PC-3 (cell line): Measurements from ENCODE around the gene NLRP1. TPM values are rescaled to one million over a fixed set of nuclear protein-coding genes. Genes with fewer than 3 reads are reported as not detected.

Experiments
- ATAC-seq: fragments of 200-7000 bp; cut with Tn5 transposase; 2 replicates; pipeline ENCODE4 v1.9.1; 2020; ENCODE audit warnings: mild to moderate bottlenecking, moderate library complexity
- BruUV-seq: library from RNA; stranded (reverse); fragments of 400-500 nt; replicated peaks from 2 replicates; lab custom pipeline; 2021; lab: Mats Ljungman, UMichigan
- CTCF ChIA-PET: fragments of 300-600 bp; sonication (Branson Sonifier 250); formaldehyde crosslinking; loops from one replicate; lab custom pipeline; 2022; ENCODE audit warnings: antibody characterized with exemption; lab: Charles Lee
- POLR2A ChIA-PET: fragments of 300-600 bp; sonication (Branson Sonifier 250); formaldehyde crosslinking; loops from one replicate; lab custom pipeline; 2022; ENCODE audit warnings: antibody characterized with exemption; ENCODE audit not compliant: unreplicated experiment; lab: Charles Lee
- DNase-seq: peaks from one replicate; pipeline ENCODE4 v3.0.0-alpha.2; 2015
- H2AFZ ChIP-seq: fragments of 300-600 bp; sonication (generic); 2 replicates; pipeline ENCODE4 v1.6.0; 2016; ENCODE audit warnings: antibody characterized with exemption, low read length
- H3F3A ChIP-seq: fragments of 300-600 bp; sonication (generic); one replicate; pipeline ENCODE4 v1.6.0; 2017; ENCODE audit warnings: antibody characterized with exemption, low read length, control low read depth, mild to moderate bottlenecking; ENCODE audit not compliant: unreplicated experiment
- H3K27ac ChIP-seq: fragments of 300-600 bp; sonication (generic); 2 replicates; pipeline ENCODE4 v1.5.1; 2016; ENCODE audit warnings: mild to moderate bottlenecking, low read length
- H3K27me3 ChIP-seq: fragments of 300-600 bp; sonication (generic); 2 replicates; pipeline ENCODE4 v1.6.1; 2016; ENCODE audit warnings: low read length, mixed read lengths
- H3K36me3 ChIP-seq: fragments of 300-600 bp; sonication (generic); 2 replicates; pipeline ENCODE4 v1.6.1; 2016; ENCODE audit warnings: low read depth, mixed run types, low read length, mixed read lengths
- H3K4me1 ChIP-seq: fragments of 300-600 bp; sonication (generic); 2 replicates; pipeline ENCODE4 v1.5.1; 2016; ENCODE audit warnings: low read length; ENCODE audit not compliant: insufficient read depth
- H3K4me2 ChIP-seq: fragments of 300-600 bp; sonication (generic); 2 replicates; pipeline ENCODE4 v1.6.0; 2016; ENCODE audit warnings: low read length
- H3K4me3 ChIP-seq: fragments of 300-600 bp; sonication (generic); 2 replicates; pipeline ENCODE4 v1.5.1; 2016; ENCODE audit warnings: mild to moderate bottlenecking, low read length, mixed read lengths
- H3K79me2 ChIP-seq: fragments of 300-600 bp; sonication (generic); 2 replicates; pipeline ENCODE4 v1.6.1; 2017; ENCODE audit warnings: low read length, mixed read lengths
- H3K9ac ChIP-seq: fragments of 300-600 bp; sonication (generic); 2 replicates; pipeline ENCODE4 v1.6.0; 2016; ENCODE audit warnings: mild to moderate bottlenecking, low read length
- H3K9me2 ChIP-seq: fragments of 300-600 bp; sonication (generic); replicated peaks from 2 replicates; pipeline ENCODE4 v1.6.1; 2016; ENCODE audit warnings: mixed run types, low read length, mixed read lengths
- H3K9me3 ChIP-seq: fragments of 300-600 bp; sonication (generic); 2 replicates; pipeline ENCODE4 v1.6.1; 2016; ENCODE audit warnings: low read length, mixed read lengths
- H4K20me1 ChIP-seq: fragments of 300-600 bp; sonication (generic); 2 replicates; pipeline ENCODE4 v1.6.1; 2016; ENCODE audit warnings: low read length, mixed read lengths
- EZH2 ChIP-seq: fragments of 300-600 bp; sonication (generic); IDR thresholded peaks from one replicate; pipeline ENCODE4 v1.6.1; 2017; ENCODE audit warnings: antibody characterized with exemption, mild to moderate bottlenecking, low read length; ENCODE audit not compliant: unreplicated experiment
- EZH2phosphoT487 ChIP-seq: fragments of 300-600 bp; sonication (generic); IDR thresholded peaks from 2 replicates; pipeline ENCODE4 v1.6.1; 2018; ENCODE audit warnings: mild to moderate bottlenecking, antibody characterized with exemption, low read length, borderline replicate concordance
- intact Hi-C: fragments of 100-400 bp; cut with micrococcal nuclease; formaldehyde crosslinking; loops from 2 replicates; pipeline ENCODE4 v1.9.0; 2023
- total RNA-seq: library from RNA; depleted of rRNA; stranded (reverse); fragments of >200 nt; gene quantifications from 2 replicates; pipeline ENCODE4 v1.2.3, GENCODE V29; 2014
- TF ChIP-seq, protein P1 (sequence below): fragments of 300-600 bp; sonication (generic); conservative IDR thresholded peaks from 2 replicates; pipeline ENCODE4 v1.5.1; 2017; ENCODE audit warnings: antibody characterized with exemption, low read depth, mild to moderate bottlenecking, low read length

NLRP1 gene
- total RNA-seq, 1 experiment from 2014 or later, result 1.8 TPM

DNA sequence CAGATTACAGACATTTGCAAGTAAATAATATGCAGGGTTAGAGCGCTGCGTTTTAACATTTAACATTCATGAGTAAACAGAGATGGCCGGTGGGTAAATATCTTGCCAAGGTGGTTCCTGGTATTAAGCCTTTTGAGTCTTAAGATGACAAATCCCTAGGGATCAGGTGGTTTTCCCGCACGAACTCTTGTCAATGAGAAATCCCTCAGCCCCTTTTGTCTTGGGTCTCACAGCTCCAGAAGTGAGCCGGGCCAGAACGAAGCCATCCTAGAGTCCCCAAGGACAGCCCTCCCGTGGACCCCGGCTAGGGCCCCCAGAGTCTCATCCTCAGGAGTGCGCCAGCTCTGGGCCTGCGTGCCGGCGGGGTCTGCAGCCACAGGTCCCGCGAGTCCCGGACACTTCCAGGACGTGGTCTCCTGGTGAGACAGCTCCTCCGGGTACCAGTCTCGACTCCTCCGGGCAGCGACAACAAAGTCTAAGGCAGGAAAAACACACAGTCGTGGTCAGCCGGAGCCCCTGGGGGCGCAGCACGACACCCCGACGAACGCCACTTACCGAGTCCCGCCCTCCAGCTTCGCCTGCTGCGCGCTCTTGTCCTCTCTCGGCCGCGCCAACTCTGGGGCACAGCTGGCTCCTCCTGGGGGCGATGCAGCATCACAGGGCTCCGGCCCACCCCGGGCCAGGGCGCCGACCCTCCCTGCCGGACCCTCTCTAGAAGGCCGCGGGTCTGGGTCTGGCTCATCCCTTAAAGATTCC is 84.7 kb downstream of the NLRP1 start:
- Histone ChIP-seq H3K36me3 (no peaks in the 10 kb centered on the region), H3K9me3 (no peaks in the 10 kb centered on the region), H3F3A (no peaks in the 10 kb centered on the region), H3K9me2 (no peaks in the 10 kb centered on the region), H3K9ac (no peak overlapping the region), H4K20me1 (no peaks in the 10 kb centered on the region), H3K4me1 (no peaks in the 10 kb centered on the region; the same call in 1 of the 2 replicates), H3K79me2 (no peaks in the 10 kb centered on the region), H3K27me3 (peaks cover 7% of the 10 kb centered on the region), H3K27ac (no peak overlapping the region), H3K4me3 (peak overlapping the region; percentile 66; the same call in 1 of the 2 replicates), H2AFZ (0 out of 2 replicates have a peak overlapping the region, but pooled peaks have one; percentile 79), H3K4me2 (peak overlapping the region; percentile 84)
- POLR2A ChIA-PET, result no interaction called here
- DNase-seq (no peak), ATAC-seq (no peak)
- CTCF ChIA-PET, result no interaction called here
- intact Hi-C loops, result loop anchor here (1.0 kb wide), 1 partner anchor 12 kb away; no protein-coding TSS in a partner anchor
- BruUV-seq, result no TSS peak
- TF ChIP-seq EZH2phosphoT487, result no peak
- TF ChIP-seq, protein P1, sequence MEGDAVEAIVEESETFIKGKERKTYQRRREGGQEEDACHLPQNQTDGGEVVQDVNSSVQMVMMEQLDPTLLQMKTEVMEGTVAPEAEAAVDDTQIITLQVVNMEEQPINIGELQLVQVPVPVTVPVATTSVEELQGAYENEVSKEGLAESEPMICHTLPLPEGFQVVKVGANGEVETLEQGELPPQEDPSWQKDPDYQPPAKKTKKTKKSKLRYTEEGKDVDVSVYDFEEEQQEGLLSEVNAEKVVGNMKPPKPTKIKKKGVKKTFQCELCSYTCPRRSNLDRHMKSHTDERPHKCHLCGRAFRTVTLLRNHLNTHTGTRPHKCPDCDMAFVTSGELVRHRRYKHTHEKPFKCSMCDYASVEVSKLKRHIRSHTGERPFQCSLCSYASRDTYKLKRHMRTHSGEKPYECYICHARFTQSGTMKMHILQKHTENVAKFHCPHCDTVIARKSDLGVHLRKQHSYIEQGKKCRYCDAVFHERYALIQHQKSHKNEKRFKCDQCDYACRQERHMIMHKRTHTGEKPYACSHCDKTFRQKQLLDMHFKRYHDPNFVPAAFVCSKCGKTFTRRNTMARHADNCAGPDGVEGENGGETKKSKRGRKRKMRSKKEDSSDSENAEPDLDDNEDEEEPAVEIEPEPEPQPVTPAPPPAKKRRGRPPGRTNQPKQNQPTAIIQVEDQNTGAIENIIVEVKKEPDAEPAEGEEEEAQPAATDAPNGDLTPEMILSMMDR, result no peak
- no peak for TF ChIP-seq EZH2

DNA sequence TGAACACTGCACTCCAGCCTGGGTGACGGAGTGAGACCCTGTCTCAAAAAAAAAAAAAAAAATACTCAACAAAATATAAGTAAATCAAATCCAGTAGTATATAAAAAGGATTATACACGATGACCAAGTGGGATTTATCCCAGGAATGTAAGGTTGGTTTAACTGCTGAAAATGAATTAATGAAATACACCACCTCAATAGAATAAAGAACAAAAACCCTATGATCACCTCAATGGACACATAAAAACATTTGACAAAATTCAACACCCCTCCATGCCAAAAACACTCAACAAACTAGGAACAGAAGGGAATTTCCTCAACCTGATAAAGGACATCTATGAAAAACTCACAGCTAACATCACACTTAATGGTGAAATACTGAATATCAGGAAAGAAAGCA is 91.3 kb downstream of the NLRP1 start:
- CTCF ChIA-PET, result no interaction called here
- DNase-seq (no peak), ATAC-seq (no peak)

More for the DNA sequence above, 91.3 kb downstream of the NLRP1 start:
- H3K9ac ChIP-seq, result no peak overlapping the region
- no peak for TF ChIP-seq EZH2
- no peak for TF ChIP-seq EZH2phosphoT487
- TF ChIP-seq, protein P1, result no peak
- POLR2A ChIA-PET, result interaction anchor here (0.7 kb wide), 1 partner anchor 50 kb away, joined by 10 read pairs; no protein-coding TSS in a partner anchor
- H3K9me2 ChIP-seq, result no peaks in the 10 kb centered on the region
- H3K79me2 ChIP-seq, result peaks cover 16% of the 10 kb centered on the region
- no peak overlapping the region for H3K4me3 ChIP-seq
- no peak overlapping the region for H3K4me2 ChIP-seq
- no TSS peak for BruUV-seq
- H3K27ac ChIP-seq, result no peak overlapping the region
- H3K36me3 ChIP-seq, result peaks cover 23% of the 10 kb centered on the region
- no peak overlapping the region for H2AFZ ChIP-seq
- no peaks in the 10 kb centered on the region for H3K27me3 ChIP-seq
- no peaks in the 10 kb centered on the region for H3K9me3 ChIP-seq
- no peaks in the 10 kb centered on the region for H3F3A ChIP-seq
- H4K20me1 ChIP-seq, result no peaks in the 10 kb centered on the region
- no peaks in the 10 kb centered on the region; the same call in 1 of the 2 replicates for H3K4me1 ChIP-seq
- intact Hi-C loops, result no loop called here
